OCI-LY7 (cell line): ENCODE measurements around the gene SND1. TPM values are rescaled to one million over a fixed set of nuclear protein-coding genes. Genes with fewer than 3 reads are reported as not detected.

Experiments
- BruUV-seq: library from RNA; stranded (reverse); fragments of 400-500 nt; replicated peaks from 2 replicates; lab custom pipeline; 2021; lab: Mats Ljungman, UMichigan
- CTCF ChIA-PET: fragments of 300-600 bp; sonication (Branson Sonifier 250); formaldehyde crosslinking; loops from one replicate; lab custom pipeline; 2022; ENCODE audit warnings: antibody characterized with exemption; ENCODE audit not compliant: unreplicated experiment; lab: Charles Lee
- POLR2A ChIA-PET: fragments of 300-600 bp; sonication (Branson Sonifier 250); formaldehyde crosslinking; loops from one replicate; lab custom pipeline; 2022; ENCODE audit warnings: antibody characterized with exemption; lab: Charles Lee
- DNase-seq: peaks from one replicate; pipeline ENCODE4 v3.0.0-alpha.2; 2015; ENCODE audit warnings: low spot score
- H2AFZ ChIP-seq: fragments of 200-600 bp; sonication (generic), shearing (Covaris generic); 2 replicates; pipeline ENCODE4 v1.6.1; 2014; ENCODE audit warnings: mild to moderate bottlenecking, antibody characterized with exemption, low read length, moderate library complexity
- H3K27ac ChIP-seq: fragments of 200-600 bp; sonication (generic); 2 replicates; pipeline ENCODE4 v1.5.1; 2014; ENCODE audit warnings: mixed run types, low read depth, mild to moderate bottlenecking, moderate library complexity, low read length, inconsistent platforms; ENCODE audit not compliant: poor library complexity, severe bottlenecking
- H3K36me3 ChIP-seq: fragments of 200-600 bp; sonication (generic); 2 replicates; pipeline ENCODE4 v1.6.1; 2014; ENCODE audit warnings: mild to moderate bottlenecking, antibody characterized with exemption, low read length, moderate library complexity, mixed read lengths; ENCODE audit not compliant: insufficient read depth
- H3K4me1 ChIP-seq: fragments of 200-600 bp; sonication (generic); 2 replicates; pipeline ENCODE4 v1.5.1; 2014; ENCODE audit warnings: mild to moderate bottlenecking, low read length; ENCODE audit not compliant: insufficient read depth, poor library complexity, severe bottlenecking
- H3K4me2 ChIP-seq: fragments of 200-600 bp; sonication (generic); 2 replicates; pipeline ENCODE4 v1.6.1; 2014; ENCODE audit warnings: mild to moderate bottlenecking, low read length
- H3K4me3 ChIP-seq: fragments of 200-600 bp; sonication (generic); 2 replicates; pipeline ENCODE4 v1.5.1; 2014; ENCODE audit warnings: mild to moderate bottlenecking, low read depth, low read length; ENCODE audit not compliant: poor library complexity, severe bottlenecking
- H3K79me2 ChIP-seq: fragments of 200-600 bp; sonication (generic); 2 replicates; pipeline ENCODE4 v1.6.1; 2016; ENCODE audit warnings: low read depth, mild to moderate bottlenecking, low read length, moderate library complexity, mixed read lengths; ENCODE audit not compliant: insufficient read depth
- H3K9me2 ChIP-seq: fragments of 200-600 bp; sonication (generic); 2 replicates; pipeline ENCODE4 v1.6.1; 2016; ENCODE audit warnings: mild to moderate bottlenecking, low read length, mixed read lengths; ENCODE audit not compliant: insufficient read depth
- H3K9me3 ChIP-seq: fragments of 200-600 bp; sonication (generic); 2 replicates; pipeline ENCODE4 v1.6.1; 2014; ENCODE audit warnings: mild to moderate bottlenecking, mixed run types, low read length, mixed read lengths
- H4K20me1 ChIP-seq: fragments of 200-600 bp; sonication (generic); 2 replicates; pipeline ENCODE4 v1.6.1; 2014; ENCODE audit warnings: mild to moderate bottlenecking, antibody characterized with exemption, low read length, moderate library complexity, mixed read lengths; ENCODE audit not compliant: insufficient read depth
- EZH2phosphoT487 ChIP-seq: fragments of 200-600 bp; sonication (generic); IDR thresholded peaks from 2 replicates; pipeline ENCODE4 v1.6.1; 2018; ENCODE audit warnings: low read depth, borderline replicate concordance, mild to moderate bottlenecking, mixed run types, antibody characterized with exemption, low read length, moderate library complexity, mixed read lengths
- intact Hi-C: fragments of 100-400 bp; cut with micrococcal nuclease; formaldehyde crosslinking; loops from one replicate; pipeline ENCODE4 v1.10.0; 2022; ENCODE audit not compliant: unreplicated experiment
- total RNA-seq, 2 experiments: library from RNA; depleted of rRNA in 1 of 2; stranded (reverse); fragments of >200 nt in 1 of 2; shearing (Covaris generic) in 1 of 2; gene quantifications; 2 replicates each; pipeline ENCODE4 v1.2.3, GENCODE V29; 2014 to 2022
- TF ChIP-seq, protein P1 (sequence below): fragments of 200-600 bp; sonication (generic); conservative IDR thresholded peaks from 2 replicates; pipeline ENCODE4 v1.5.1; 2014; ENCODE audit warnings: mild to moderate bottlenecking, antibody characterized with exemption, low read length, moderate library complexity, mixed read lengths

The SND1 gene
- total RNA-seq, 2 experiments from 2014 or later, result 111 to 221 TPM

DNA sequence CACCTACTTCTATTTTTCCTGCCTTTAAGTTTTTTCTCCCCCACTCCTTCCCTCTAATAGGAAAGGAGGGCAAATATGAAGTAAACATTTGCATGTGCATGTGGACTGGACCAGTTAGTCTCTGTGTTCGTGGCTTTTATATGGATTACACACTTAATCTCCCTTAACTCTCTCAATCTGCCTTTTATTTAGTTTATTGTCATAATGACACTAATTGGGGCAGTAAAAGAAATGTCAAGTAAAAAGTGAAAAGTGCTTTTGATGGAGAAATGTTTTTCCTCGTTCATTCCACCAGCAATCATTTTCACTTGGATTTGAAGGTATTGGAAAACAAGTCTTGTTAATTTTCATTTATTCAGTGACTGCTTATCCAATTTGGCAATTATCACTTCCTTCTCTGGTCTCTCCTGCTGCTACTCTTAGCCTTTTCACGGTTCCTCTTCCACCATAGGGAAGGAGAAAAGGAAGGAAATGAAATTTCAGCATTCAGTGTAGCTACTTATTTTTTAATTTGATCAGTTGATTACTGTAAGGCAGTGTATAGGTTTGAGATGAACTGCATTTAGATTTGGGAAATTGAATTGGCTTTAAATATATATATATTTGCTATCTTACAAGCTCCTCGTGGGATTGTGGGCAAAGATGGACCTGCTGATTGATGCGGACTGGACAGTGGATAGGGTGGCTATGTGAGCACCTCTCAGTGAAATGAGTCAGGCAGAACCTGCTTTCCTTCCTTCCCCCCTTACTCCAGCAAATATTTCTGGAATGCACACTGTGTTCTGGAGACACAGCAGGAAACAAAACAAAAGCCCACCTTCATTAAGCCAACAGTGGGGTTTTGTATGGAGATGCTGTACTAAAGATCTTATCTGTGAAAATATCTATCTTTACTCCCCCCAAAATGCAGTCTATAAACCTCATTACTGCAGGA, 301.7 kb downstream of the SND1 start:
- no peaks in the 10 kb centered on the region for H3K9me3 ChIP-seq
- H3K27ac ChIP-seq, result no peak overlapping the region
- POLR2A ChIA-PET, result interaction anchor here (0.6 kb wide), 1 partner anchor 128 kb away, joined by 3 read pairs; no protein-coding TSS in a partner anchor
- H3K79me2 ChIP-seq, result no peaks in the 10 kb centered on the region
- DNase-seq, result no peak
- intact Hi-C loops, result no loop called here
- no peak overlapping the region for H3K4me2 ChIP-seq
- BruUV-seq, result no TSS peak
- H2AFZ ChIP-seq, result no peak overlapping the region
- no peak overlapping the region for H3K4me3 ChIP-seq
- TF ChIP-seq EZH2phosphoT487, result no peak
- TF ChIP-seq, protein P1, sequence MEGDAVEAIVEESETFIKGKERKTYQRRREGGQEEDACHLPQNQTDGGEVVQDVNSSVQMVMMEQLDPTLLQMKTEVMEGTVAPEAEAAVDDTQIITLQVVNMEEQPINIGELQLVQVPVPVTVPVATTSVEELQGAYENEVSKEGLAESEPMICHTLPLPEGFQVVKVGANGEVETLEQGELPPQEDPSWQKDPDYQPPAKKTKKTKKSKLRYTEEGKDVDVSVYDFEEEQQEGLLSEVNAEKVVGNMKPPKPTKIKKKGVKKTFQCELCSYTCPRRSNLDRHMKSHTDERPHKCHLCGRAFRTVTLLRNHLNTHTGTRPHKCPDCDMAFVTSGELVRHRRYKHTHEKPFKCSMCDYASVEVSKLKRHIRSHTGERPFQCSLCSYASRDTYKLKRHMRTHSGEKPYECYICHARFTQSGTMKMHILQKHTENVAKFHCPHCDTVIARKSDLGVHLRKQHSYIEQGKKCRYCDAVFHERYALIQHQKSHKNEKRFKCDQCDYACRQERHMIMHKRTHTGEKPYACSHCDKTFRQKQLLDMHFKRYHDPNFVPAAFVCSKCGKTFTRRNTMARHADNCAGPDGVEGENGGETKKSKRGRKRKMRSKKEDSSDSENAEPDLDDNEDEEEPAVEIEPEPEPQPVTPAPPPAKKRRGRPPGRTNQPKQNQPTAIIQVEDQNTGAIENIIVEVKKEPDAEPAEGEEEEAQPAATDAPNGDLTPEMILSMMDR, result no peak
- H3K4me1 ChIP-seq, result no peaks in the 10 kb centered on the region
- H4K20me1 ChIP-seq, result no peaks in the 10 kb centered on the region
- CTCF ChIA-PET, result no interaction called here
- no peaks in the 10 kb centered on the region for H3K9me2 ChIP-seq
- peaks cover 30% of the 10 kb centered on the region for H3K36me3 ChIP-seq

DNA sequence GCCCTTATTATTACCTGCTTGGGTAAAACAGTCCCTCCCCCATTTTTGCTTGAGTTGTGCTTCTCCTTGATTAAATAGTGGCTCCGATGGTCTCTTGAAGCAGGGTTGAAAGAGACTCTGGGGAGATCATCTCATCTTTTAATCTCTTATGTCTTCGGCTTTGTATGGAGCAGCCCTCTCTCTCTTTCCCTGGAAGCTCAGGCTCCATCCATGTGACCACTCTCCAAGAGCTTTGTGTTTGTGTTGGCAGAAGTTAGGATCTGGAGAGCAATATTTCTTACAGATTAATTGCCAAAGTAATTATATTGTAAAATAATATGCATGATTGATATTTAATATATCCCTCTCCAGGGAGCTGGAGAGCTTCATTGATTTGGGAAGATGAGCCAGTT, 302.4 kb downstream of the SND1 start:
- intact Hi-C loops, result no loop called here
- no peaks in the 10 kb centered on the region for H3K4me1 ChIP-seq
- no peak for DNase-seq
- ChIA-PET CTCF (no interaction called here), POLR2A (interaction anchor here (0.5 kb wide), 1 partner anchor 146 kb away, joined by 3 read pairs; no protein-coding TSS in a partner anchor)
- H2AFZ ChIP-seq, result no peak overlapping the region
- H3K36me3 ChIP-seq, result peaks cover 25% of the 10 kb centered on the region; the same call in 1 of the 2 replicates
- TF ChIP-seq EZH2phosphoT487, result no peak
- TF ChIP-seq, protein P1, result no peak
- no peaks in the 10 kb centered on the region for H3K9me2 ChIP-seq
- no TSS peak for BruUV-seq
- no peaks in the 10 kb centered on the region for H4K20me1 ChIP-seq
- H3K4me3 ChIP-seq, result no peak overlapping the region
- H3K79me2 ChIP-seq, result no peaks in the 10 kb centered on the region
- no peak overlapping the region for H3K4me2 ChIP-seq
- H3K9me3 ChIP-seq, result no peaks in the 10 kb centered on the region
- no peak overlapping the region for H3K27ac ChIP-seq

DNA sequence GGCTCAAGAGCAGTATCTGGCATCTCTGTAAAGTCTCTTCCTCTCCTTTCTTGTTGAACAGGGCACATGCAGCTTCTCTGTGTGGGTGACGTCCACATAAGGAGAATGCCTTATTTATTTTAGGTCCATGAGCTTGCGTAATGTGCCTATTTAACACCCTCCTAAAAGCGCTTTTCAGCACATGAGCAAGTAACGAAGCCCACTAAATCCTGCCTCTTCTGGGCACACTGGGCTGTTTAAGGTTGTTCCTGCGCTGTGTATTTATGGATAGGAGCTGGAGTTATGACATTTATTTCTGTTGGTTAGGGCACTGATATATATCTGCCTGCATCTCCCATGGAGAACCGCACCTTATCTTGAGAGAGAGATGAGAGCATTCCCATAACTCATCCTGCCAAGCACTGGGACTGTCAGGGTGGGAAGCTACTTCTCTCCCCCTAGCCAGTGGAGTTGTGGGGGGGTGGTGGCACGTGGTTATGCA, 303.1 kb downstream of the SND1 start:
- no peaks in the 10 kb centered on the region for H3K9me2 ChIP-seq
- TF ChIP-seq, protein P1, result no peak
- TF ChIP-seq EZH2phosphoT487, result no peak
- DNase-seq, result no peak
- no peak overlapping the region for H3K4me2 ChIP-seq
- peaks cover 27% of the 10 kb centered on the region; the same call in 1 of the 2 replicates for H3K36me3 ChIP-seq
- ChIA-PET POLR2A (interaction anchor here (0.5 to 0.6 kb wide), 2 partner anchors 145 to 272 kb away, joined by 3 read pairs; no protein-coding TSS in a partner anchor), CTCF (no interaction called here)
- H3K4me1 ChIP-seq, result no peaks in the 10 kb centered on the region
- no TSS peak for BruUV-seq
- H4K20me1 ChIP-seq, result no peaks in the 10 kb centered on the region
- H3K27ac ChIP-seq, result no peak overlapping the region
- H3K4me3 ChIP-seq, result no peak overlapping the region
- no peak overlapping the region for H2AFZ ChIP-seq
- H3K79me2 ChIP-seq, result no peaks in the 10 kb centered on the region
- H3K9me3 ChIP-seq, result no peaks in the 10 kb centered on the region
- intact Hi-C loops, result no loop called here
